GM21367 (cell line): Measurements from ENCODE around the gene BCR.
"Not testable (repeated sequence)": the region's sequence is repeated elsewhere in the genome, so short reads cannot be mapped to it uniquely, and the experiment has no call there.

ENCODE experiments used
- ATAC-seq: cut with Tn5 transposase; IDR thresholded peaks from one replicate; pipeline ENCODE4 v1.9.1; 2021; ENCODE audit not compliant: unreplicated experiment

The BCR gene

DNA sequence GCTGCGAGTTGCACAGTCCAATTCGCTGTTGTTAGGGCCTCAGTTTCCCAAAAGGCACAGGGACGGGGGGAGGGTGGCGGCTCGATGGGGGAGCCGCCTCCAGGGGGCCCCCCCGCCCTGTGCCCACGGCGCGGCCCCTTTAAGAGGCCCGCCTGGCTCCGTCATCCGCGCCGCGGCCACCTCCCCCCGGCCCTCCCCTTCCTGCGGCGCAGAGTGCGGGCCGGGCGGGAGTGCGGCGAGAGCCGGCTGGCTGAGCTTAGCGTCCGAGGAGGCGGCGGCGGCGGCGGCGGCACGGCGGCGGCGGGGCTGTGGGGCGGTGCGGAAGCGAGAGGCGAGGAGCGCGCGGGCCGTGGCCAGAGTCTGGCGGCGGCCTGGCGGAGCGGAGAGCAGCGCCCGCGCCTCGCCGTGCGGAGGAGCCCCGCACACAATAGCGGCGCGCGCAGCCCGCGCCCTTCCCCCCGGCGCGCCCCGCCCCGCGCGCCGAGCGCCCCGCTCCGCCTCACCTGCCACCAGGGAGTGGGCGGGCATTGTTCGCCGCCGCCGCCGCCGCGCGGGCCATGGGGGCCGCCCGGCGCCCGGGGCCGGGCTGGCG, at the start of gene BCR:
BCR (plus strand) TSS at position 209 of the 592 bp plus-strand sequence. CDS start 452 bp downstream, outside the sequence.
- ATAC-seq = no peak

DNA sequence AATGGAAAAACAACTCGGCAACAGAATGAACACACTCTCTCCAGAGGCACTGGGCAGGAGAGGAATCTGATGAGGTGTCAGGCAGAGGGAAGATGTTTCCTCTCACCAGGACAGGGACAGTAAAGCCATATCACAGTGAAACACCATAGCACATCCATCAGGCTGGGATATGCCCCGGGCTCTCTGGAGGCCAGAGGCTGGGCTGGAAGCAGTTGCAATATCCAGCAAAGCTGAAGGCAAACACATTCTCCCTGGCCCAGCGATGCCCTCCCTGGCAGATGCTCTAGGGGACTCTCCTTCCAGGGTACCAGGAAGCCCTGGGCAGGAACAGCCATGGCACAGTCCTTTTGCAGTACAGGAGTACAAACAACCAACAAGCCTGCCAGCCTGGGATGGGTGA, 49.6 kb upstream of the BCR start:
- no peak for ATAC-seq

DNA sequence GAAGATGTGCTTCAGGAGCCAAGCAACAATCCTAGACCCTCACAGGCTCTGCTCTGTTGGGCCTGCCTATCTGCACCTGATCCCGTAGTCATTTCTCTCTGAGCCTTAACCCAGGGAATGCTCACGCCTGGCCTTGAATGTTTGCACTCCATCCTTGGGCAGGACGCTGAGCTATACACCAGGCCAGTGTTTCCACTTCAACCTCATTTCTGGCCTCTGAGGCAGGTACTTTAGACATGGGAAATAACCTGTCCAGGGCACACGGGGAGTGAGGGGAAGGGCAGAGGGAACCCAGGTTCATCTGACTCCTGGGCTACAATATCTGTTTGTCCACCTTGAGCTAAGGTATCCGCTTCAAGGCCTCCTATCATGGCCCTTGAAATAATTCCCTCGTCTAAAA, 48.4 kb upstream of the BCR start:
- no peak for ATAC-seq

DNA sequence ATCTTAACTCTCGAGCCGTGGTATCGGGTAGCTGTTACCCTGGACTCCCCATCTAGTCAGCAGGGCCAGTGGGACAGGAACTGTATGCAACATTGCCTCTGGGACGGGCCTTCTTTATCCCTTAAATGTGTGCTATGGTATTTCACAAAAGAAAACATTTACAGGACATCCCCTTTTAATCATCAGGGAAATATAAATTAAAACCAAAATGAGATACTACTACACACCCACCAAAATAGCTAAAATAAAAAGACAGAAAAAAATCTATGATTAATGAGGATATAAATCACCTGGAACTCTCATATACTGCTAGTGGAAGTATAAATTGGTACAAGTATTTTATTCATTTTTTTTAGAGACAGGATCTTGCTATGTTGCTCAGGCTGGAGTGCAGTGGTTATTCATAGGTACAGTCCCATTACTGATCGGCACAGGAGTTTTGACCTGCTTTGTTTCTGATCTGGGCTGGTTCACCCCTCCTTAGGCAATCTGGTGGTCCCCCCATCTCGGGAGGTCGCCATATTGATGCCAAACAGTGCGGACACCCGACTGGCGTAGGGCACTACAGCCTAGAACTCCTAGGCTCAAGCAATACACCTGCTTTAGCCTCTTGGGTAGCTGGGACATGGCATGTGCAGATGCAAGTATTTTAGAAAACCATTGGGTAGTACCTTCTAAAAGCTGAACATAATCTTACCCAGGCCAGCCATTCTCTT, 47.8 kb upstream of the BCR start:
- ATAC-seq = no peak

DNA sequence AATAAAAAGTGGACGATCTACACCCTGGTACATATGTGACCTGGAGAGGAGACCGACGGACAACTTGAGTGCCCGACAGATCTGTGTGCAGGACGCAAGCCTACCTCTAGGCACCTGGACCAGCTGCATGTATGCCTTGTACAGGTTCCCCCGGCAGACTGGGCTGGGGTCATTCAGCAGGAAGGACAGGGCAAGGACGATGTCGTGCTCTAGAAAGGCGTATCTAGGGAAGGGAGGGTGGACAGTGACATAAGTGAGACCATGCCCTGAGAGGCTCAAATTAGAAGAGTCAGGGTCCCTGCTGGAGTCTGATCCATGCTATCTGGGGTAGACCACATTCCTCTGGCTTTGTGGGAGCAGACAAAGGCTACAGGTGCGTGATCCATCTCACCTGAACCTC, 46.4 kb upstream of the BCR start:
- no peak for ATAC-seq

DNA sequence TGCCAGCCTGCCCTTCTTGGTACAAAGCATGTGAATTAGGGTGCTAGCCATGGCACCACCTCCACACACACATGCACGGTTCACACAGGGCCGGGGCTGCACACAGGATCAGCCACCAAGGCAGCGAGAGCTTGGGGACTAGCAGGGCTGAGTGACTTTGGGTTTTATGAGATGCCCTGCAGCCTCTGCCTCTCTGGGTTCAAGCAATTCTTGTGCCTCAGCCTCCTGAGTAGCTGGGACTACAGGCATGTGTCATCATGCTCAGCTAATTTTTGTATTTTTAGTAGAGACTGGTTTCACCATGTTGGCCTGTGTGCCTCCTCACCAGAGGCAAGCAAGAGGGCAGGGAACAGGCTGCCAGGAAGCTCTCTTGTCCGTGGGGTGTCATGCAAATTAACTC, 43.3 kb upstream of the BCR start:
- ATAC-seq = not testable (repeated sequence)

DNA sequence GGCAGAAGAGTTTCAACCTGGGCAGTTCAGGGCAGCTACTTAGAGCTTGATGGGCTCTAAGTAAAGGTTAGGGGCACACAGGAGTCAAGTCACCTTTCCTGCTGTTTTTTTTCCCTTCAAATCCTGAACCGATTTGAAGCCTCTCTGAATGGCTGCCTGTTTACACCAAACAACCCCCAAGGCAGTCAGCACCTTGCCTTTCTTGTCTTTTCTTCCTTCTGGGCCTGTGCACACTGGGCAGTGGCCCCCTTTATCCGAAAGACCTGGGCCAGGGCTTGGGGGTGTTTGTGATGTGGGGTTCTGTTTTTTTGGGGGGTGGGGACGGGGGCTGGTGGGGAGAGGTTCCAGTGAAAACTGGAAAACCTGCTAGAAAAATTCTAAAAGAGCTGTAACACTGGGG, 42.8 kb upstream of the BCR start:
- no peak for ATAC-seq

DNA sequence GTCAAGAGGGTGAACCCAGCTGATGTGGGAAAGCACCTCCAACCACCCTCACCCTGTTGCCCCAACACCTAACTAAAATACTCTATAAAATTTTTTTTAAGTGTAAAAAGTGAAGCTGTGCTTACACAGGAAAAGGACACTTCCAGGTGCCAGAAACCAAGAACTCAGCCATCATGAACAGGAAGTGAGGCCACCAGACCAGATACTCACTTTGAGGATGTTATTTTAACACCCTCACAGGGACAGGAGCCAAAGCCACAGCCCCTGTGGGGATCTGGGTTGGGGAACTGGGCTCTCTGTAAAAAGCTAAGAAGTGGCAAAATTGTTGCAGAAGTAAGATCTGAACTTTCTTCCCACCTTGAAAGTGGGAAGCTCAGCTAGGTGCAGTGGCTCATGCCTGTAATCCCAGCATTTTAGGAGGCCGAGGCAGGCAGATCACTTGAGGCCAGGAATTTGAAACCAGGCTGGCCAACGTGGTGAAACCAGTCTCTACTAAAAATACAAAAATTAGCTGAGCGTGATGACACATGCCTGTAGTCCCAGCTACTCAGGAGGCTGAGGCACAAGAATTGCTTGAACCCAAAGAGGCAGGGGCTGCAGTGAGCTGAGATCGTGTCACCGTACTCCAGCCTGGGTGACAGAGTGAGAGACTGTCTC, 42.3 kb upstream of the BCR start:
- no peak for ATAC-seq

DNA sequence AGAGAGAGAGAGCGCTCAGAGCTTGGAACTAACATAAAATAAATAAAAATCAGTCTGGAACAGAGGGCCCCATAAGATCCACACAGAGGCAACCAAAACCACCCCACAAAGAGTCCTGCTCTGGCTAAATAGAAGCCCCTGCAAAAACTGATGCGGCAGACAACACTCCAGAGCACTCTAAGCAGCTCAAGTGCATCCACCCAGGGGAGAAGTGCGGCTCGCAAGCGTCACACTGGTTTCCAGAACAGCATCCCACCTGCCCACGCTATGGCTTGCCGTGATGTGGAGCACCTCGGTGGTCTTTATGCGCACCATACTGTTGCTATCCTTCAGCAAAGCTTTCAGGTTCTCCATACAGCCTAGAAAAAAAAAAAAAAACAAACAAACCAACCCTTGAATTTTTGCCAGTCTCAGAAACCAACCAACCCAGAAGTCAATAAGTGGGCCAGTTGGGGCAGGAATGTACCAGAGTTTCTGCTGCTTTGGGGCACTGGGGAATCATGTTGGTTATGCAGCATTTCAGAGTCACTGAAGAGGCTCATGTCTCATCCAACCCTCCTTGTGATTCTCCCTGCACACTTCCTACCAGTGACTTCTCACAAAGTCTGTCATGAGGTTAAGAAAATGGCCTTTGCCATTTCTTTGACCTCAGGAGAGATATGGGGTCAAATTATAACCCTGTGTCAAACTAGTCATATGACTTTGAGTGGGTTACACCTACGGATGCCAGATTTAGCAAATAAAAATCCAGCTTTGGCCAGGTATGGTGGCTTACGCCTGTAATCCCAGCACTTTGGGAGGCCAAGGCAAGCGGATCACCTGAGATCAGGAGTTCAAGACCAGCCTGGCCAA, 41.5 kb upstream of the BCR start:
- no peak for ATAC-seq

DNA sequence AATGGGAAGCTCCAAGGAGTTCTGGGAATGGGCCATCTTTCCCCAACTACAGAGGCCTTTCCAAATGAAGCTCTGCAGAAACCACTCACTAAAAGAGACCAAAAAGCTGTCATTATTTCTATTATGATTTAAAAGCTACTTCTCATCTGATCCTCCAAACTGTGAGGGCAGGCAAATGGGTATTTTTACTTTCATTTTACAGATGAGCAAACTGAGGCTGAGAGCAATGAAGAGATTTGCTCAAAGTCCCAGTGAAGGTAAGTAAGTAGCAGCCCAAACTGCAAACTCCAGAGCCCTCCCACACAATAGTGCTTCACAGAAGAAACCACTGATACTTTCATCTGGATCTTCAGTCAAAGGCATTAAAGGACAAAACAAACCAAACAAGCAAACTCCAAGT, 39.9 kb upstream of the BCR start:
- ATAC-seq = no peak

DNA sequence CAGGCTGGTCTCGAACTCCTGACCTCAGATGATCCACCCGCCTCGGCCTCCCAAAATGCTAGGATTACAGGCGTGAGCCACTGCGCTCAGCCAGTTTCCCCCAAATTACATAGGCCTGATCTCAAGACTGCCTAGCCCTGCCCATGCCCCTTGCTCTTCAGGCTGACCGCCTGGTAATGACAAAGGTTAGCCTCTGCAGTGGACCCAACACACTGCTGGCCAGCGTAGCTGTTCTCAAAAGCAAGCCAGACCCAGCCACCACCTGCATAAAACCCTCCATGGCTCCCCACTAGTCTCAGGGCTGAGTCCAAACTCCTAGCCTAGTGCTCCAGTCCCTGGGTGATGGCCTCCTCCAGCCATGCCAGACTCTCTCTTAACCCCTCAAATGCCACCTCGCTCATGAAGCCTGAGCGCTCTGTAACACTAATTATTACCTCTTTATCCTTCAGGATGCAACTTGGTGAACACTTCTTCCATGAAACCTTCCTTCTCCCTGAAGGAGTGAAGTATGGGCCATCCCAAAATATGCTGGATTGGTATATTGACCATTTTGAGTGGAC, 37.7 kb upstream of the BCR start:
- ATAC-seq = no peak

DNA sequence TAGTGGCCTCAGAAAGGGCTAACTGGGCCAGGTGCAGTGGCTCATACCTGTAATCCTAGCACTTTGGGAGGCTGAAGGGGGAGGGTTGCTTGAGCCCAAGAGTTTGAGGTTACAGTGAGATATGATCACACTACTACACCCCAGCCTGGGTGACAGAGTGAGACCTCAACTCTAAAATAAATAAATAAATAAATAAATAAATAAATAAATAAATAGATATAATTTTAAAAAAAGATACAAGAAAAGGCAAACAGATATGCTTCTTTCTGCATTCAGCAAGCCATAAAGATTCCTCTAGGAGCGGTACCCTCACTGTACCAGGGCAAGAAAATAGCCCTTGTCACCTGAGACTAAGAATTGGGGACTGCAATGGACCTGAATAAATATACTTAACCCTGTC, 37.2 kb upstream of the BCR start:
- no peak for ATAC-seq

DNA sequence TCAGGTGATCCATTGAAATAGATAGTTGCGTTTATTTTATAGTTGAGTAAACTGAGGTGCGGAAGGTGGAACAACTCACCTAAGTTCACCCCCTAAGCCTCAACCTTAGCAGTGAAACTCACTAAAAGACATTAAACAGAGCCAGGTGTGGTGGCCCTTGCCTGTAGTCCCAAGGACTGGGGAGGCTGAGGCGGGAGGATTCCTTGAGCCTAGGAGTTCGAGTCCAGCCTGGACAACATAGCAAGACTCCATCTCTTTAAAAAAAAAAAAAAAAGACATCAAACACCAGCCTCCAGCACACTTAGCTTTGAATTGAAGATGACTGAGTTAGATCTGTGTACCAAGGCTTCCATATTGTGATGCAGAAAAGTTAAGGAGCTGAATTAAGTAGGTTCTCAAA, 35.9 kb upstream of the BCR start:
- ATAC-seq = no peak

DNA sequence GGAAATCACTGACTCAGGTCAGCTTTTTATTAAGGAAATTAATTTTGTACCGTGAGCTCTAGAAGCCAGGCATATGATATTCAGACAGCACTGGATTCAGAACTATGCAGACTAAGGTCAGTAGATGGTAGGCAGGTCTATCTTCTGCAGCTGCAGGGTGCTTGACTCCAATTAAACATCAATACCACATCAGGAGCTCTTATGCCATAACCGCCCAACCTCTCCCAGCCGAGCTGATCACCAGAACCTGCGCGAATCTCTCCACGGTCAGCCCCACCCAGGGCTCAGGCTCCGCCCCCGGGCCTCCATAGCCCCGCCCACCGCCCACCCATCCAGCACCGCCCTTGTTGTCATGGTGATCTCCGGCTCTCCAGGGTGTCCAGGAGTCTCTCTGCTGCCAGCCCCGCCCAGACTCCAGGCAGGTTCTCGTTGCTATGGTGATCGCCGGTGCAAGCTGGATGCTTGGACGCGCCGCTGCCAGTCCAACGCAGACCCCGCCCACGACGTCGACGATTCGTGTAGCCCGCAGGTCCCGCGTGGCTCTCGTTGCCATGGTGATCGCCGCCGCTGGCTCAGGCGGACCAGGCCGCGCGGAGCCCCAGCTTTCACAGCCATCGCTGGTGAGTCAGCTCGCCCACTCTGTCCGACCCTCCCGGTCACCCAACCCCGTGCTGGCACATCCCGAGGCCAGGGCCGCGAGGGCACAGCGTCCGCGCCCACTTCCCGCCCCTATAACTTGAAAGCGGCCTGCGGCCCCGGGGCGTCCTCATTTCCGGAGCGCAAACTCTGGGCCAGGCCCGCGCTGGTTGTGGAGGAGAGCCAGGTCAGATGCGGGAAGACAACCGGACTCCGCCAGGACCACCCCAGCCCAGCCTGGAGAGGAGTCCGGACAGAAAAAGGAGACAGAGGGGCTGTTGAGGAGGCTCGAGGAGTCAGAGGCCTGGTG, 35.1 kb upstream of the BCR start, which contains the start of gene RAB36:
RAB36 (plus strand) TSS at position 546 of the 946 bp plus-strand sequence. CDS start 1,140 bp downstream, outside the sequence.
- ATAC-seq = no peak

DNA sequence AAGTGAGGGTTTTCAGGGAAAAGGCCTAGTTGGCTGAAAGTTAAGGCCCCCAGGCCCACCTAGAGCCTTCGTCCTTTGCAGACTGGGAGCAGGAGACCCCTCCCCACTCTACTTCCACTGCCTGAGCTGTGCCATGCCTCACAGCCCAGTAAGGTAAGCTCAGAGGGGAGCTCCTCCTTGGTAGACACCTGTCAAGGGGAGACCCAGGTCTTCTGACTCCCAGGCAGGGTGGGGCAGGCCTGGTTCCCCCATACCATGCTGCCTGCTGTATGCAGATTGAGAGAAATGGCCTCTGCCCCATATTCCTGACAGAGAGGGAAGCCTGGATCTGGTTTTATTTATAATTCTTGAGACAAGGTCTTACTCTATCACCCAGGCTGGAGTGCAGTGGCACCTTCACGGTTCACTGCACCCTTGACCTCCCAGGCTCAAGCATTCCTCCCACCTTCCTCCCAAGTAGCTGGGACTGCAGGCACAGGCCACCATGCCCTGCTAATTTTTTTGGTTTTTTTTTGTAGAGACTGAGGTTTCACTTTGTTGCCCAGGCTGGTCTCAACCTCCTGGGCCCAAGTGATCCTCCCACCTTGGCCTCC, 34.3 kb upstream of the BCR start:
- no peak for ATAC-seq

DNA sequence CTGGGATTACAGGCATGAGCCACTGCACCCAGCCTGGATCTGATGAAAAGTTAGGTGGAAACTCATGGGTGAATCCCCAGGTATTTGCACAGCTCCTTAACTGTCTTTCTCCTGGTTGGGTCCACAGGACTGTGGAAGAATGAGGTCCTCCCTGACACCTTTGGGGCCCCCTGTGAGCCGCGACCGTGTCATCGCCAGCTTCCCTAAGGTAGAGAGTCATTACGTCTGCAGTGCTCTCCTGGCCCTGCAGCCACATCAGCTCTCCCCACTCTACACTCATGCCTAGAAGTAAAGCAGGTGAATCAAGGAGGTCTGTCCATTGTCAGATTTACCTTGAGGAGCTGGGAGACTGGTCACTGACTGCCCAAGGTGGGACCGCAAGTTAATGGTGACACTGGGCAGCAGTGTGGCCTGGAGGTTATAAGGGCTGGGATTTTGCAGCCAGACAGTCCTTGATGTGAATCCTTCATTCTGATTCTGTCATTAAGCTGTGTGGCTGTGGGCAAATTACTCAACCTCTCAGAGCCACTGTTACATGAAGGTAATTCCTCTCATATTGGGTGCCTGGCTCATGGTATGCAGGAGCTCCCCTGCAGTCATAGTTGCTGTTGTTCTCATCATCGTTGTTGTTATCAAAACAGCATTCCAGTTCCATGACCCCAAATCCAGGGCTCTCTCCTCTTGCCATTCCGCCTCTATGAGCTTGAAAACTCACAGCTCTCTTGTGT, 33.7 kb upstream of the BCR start:
- no peak for ATAC-seq

DNA sequence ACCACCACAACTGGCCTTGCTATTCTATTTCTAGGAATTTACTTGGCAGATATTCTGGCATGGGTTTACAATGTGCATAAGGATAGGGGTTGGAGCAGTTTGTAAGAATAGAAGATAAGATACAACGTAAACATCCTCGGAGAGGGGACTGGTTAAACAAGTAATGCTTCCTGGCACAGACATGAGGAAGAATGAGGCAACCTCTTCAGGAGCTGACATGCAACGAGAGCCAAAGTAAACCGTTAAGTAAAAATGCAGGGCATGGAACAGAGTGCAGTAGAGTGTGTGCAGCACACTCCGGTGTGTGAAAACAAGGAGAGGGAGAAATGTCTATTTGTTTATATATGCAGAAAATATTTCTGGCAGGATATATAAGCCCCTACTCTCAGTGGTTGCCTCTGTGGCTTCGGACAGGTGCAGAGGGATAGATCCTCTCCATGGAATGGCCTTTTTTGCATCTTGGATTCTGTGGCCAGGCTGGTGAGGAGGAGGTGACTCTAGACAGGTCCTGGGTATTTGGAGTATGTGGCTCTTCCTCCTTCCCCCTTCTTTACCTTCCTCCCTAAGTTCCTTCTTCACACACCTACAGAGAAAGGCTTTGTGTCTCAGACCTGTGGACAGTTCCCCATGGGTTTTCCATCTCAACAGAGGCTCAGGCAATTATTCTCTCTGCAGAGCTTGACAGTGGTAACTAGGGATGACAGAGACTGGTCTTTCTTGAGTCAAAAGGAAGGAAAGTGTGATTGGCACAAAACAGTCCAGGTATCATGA, 32.5 kb upstream of the BCR start:
- ATAC-seq = no peak

DNA sequence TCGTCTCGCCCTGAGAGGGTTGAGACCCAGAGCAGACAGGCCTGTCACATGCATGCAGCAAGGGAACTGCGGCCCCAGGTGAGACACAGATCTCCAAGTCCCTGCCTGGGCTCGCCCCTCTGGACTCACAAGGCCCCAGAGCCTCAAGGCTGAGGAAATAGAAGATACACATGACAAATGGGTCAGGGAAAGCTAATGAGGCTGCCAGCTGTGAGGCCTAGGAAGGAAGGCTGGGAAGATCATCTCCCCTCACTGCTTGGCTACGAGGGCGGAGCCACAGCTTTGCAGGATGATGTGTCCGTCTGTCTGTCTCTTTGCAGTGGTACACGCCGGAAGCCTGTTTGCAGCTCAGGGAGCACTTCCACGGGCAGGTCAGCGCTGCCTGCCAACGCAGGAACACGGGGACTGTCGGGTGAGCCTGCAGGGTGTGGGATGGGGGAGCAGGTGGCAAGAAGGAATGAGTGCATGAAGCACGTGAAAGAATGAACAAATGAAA, 30.5 kb upstream of the BCR start:
- ATAC-seq = no peak
